Glomerular visceral epithelial cell (primary cell): ENCODE measurements around the gene SH2D5.
"Not testable (repeated sequence)": the region's sequence is repeated elsewhere in the genome, so short reads cannot be mapped to it uniquely, and the experiment has no call there.

Experiments
- DNase-seq: peaks from one replicate; pipeline ENCODE4 v3.0.0-alpha.2; 2016; ENCODE audit errors: extremely low spot score

SH2D5 gene

GRCh38 chr1:20728371-20729154, 3.9 kb downstream of the SH2D5 start:
- no peak for DNase-seq

- no peak for DNase-seq
Observed at GRCh38 chr1:20727746-20728316, 4.7 kb downstream of the SH2D5 start.

- DNase-seq, result no peak
Observed at GRCh38 chr1:20726932-20727745, 5.4 kb downstream of the SH2D5 start.

- no peak for DNase-seq
Observed at GRCh38 chr1:20726118-20726911, 6.2 kb downstream of the SH2D5 start.

- peak; percentile 54 for DNase-seq
Observed at GRCh38 chr1:20725189-20726117, 7.0 kb downstream of the SH2D5 start.

- no peak for DNase-seq
Observed at GRCh38 chr1:20724364-20725188, 7.9 kb downstream of the SH2D5 start.

- no peak for DNase-seq
Observed at GRCh38 chr1:20723537-20724363, 8.8 kb downstream of the SH2D5 start.

GRCh38 chr1:20723159-20723536, 9.4 kb downstream of the SH2D5 start:
- no peak for DNase-seq

GRCh38 chr1:20721117-20722061, 11.1 kb downstream of the SH2D5 start:
- no peak for DNase-seq

GRCh38 chr1:20720631-20721091, 11.8 kb downstream of the SH2D5 start:
- DNase-seq, result no peak

GRCh38 chr1:20719871-20720620, 12.5 kb downstream of the SH2D5 start:
- DNase-seq, result no peak

- no peak for DNase-seq
Observed at GRCh38 chr1:20719261-20719660, 13.2 kb downstream of the SH2D5 start.

GRCh38 chr1:20718343-20718882, 14.1 kb downstream of the SH2D5 start:
- not testable (repeated sequence) for DNase-seq

GRCh38 chr1:20717452-20718342, 14.8 kb downstream of the SH2D5 start, which contains the start of gene KIF17:
Gene KIF17, minus strand, starts transcription at chr1:20718007. Its CDS starts 301 bp downstream, at chr1:20717706.
- peak; percentile 71 for DNase-seq

- DNase-seq, result no peak
Observed at GRCh38 chr1:20716232-20716631, 16.3 kb downstream of the SH2D5 start.

GRCh38 chr1:20715406-20715805, 17.1 kb downstream of the SH2D5 start:
- DNase-seq, result no peak
